HG03342 (cell line): Measurements from ENCODE around the gene KAT14.
"Not testable (repeated sequence)": the region's sequence is repeated elsewhere in the genome, so short reads cannot be mapped to it uniquely, and the experiment has no call there.

Experiments
- ATAC-seq: cut with Tn5 transposase; IDR thresholded peaks from one replicate; pipeline ENCODE4 v1.9.1; 2021; ENCODE audit warnings: mild to moderate bottlenecking, moderate library complexity; ENCODE audit not compliant: unreplicated experiment

The KAT14 gene

DNA sequence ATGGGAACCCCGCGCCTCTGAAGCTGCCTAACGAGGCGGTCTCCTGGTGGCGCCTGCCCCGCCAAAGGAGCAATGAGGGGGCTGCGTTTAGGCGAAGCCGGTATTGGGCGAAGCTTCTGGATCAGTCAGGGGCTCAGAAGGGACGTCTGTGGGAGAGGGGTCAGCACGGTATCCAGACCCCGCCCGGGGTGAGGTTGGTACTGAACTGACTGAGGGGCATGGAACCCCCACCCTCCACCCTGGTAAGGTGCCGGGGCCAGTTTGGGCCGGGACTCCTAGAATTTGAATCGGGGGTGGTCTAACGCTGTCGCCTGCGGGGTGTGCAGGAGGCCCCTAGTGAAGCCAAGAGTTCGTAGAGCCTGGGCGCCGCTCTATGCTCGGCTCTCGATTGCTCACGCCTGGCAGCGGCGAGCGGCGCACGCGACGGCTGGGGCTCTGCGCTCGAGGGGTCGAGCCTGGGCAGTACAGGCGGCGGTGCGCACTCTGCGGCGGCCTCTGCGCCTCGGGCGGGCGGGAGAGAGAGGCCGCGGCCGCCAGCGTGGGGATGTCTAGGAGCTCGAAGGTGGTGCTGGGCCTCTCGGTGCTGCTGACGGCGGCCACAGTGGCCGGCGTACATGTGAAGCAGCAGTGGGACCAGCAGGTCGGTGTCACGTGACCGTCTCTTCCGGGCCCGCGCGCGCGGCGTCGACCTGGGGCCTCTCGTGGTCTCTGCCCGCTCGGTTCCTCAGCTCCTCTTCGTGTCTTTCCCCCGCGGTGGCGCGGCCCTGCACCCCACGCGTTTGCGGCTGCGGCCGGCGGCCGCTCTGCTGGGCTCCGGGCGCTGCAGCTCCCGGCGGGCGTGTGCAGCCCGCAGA lies at the start of gene KAT14, which contains the start of gene PET117:
TSS of gene KAT14 (plus strand) at position 452 of the 854 bp plus-strand sequence. CDS start 4,798 bp downstream, outside the sequence.
TSS of gene PET117 (plus strand) at position 452 of the 854 bp plus-strand sequence. CDS start at position 545, 93 bp downstream.
- ATAC-seq = peak; percentile 85

DNA sequence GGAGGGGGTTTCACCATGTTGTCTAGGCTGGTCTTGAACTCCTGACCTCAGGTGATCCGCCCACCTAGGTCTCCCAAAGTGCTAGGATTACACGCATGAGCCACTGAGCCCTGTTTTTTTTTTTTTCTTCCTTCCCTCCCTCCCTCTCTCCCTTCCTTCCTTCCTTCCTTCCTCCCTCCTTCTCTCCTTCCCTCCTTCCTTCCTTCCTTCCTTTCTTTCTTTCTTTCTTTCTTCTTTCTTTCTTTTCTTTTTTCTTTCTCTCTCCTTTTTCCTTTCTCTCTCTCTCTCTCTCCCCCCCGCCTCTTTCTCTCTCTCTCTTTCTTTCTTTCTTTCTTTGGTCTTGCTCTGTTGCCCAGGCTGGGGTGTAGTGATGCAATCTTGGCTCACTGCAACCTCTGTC lies 49.4 kb upstream of the KAT14 start:
- not testable (repeated sequence) for ATAC-seq

GRCh38 chr20:18088841-18089240 lies 48.8 kb upstream of the KAT14 start:
- not testable (repeated sequence) for ATAC-seq

- no peak for ATAC-seq
Observed at GRCh38 chr20:18090044-18090443, 47.6 kb upstream of the KAT14 start.

- no peak for ATAC-seq
Observed at GRCh38 chr20:18090477-18090876, 47.2 kb upstream of the KAT14 start.

DNA sequence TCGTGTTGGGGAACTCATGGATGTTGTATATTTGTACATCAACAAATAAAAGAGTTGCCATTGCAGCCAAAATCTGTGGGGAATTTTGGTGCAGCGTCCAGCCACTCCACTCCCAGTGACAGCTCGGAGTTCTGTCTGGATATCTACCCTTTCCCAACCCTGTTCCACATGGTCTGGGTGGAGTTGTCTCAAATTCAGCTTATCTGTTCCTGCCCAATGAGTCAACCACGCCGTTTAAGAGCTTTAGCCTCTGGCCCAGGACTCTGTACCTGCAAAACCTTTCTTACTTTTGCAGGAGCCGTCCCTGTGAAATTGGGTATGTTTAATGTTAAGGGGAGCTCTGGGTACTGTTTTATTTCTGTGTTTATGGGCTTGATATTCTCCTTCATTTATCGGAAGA lies 46.0 kb upstream of the KAT14 start:
- ATAC-seq = no peak

GRCh38 chr20:18092890-18093289 lies 44.8 kb upstream of the KAT14 start:
- ATAC-seq = no peak

GRCh38 chr20:18093388-18093787 lies 44.3 kb upstream of the KAT14 start:
- ATAC-seq = no peak

DNA sequence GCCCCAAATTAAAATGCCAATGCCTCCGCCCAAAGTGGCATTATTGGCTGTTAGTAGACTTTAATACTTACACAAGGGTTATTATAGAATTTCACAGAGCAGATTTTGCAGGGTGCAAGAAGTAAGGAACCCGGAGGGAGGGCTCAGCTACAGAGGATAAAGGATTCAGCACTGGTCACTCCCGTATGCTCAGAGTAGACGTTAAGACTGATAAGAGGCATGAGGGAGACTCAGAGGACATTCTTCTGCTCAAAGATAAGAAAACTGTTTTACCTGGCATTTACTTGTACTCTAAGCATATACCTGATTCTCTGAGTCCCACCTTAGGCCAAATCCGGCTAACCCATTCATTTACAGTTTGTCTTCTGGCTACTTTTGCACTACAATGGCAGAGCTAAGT lies 43.5 kb upstream of the KAT14 start:
- no peak for ATAC-seq

DNA sequence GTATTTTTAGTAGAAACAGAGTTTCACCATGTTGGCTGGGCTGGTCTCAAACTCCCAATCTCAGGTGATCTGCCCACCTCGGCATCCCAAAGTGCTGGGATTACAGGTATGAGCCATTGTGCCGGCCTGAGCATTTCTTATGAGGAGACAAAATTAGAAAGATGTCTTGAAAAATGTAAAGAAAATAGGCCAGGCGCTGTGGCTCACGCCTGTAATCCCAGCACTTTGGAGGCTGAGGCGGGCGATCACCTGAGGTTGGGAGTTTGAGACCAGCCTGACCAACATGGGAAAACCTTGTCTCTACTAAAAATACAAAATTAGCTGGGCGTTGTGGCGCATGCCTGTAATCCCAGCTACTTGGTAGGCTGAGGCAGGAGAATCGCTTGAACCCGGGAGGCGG lies 37.1 kb upstream of the KAT14 start:
- not testable (repeated sequence) for ATAC-seq

DNA sequence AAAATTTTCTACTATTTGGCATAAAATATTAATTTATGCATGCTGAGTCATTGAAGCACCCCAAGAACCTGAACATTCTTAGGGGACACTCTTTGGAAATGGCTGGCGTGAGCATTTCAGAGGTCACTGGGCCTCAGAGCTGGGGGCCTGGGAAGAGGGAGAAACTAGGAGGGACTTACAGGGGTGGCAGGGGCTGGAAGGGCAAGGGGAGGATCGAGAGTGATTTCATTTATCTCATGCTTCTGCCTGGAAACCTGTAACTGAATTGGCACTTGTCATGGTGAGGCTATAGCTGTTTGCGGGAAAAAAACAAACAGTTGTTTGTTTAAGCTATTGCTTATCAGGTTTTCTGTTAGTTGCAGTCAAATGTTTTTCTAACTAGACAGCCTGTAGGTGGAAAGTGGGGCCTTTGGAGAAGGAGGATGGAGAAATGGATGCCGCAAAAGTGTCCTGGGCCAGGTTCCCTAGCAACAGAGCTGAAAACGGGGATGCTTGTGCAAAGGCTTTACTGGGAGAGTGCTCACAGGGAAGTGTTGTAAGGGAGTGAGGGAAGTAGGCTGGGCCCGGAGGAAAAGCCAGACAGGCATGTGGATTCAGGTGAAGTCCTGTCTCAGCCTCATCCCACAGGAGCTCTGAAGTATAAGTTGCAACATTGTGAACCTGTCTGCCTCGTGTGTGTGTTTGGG lies 36.4 kb upstream of the KAT14 start:
- no peak for ATAC-seq

DNA sequence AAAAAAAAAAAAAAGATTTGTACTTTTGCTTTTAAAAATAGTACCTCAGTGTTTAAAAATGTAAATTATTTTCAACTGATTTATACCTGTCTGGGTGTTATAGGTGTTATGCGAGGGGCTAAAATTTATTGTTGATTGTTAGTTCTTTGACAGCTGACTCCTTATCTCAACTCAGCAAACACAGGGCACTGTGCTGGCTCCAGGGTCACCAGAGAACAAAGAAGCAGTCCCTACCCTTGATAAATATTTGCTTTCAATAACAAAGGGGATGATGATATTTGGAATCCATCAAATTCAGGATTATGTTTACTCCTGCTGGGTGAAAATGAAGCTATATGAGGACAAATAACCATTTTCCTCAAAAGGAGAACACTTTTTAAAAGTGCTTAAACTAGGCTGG lies 34.2 kb upstream of the KAT14 start:
- no peak for ATAC-seq

- no peak for ATAC-seq
Observed at GRCh38 chr20:18108326-18108725, 29.3 kb upstream of the KAT14 start.

GRCh38 chr20:18128574-18128973 lies 9.1 kb upstream of the KAT14 start:
- ATAC-seq = not testable (repeated sequence)

- ATAC-seq = no peak
Observed at GRCh38 chr20:18132663-18133062, 5.0 kb upstream of the KAT14 start.

GRCh38 chr20:18133962-18134361 lies 3.7 kb upstream of the KAT14 start:
- ATAC-seq = no peak

- peak; percentile 6 for ATAC-seq
Observed at GRCh38 chr20:18138266-18138582, 561 bp downstream of the KAT14 start.

GRCh38 chr20:18138639-18139583 lies 1.2 kb downstream of the KAT14 start:
- ATAC-seq = no peak

DNA sequence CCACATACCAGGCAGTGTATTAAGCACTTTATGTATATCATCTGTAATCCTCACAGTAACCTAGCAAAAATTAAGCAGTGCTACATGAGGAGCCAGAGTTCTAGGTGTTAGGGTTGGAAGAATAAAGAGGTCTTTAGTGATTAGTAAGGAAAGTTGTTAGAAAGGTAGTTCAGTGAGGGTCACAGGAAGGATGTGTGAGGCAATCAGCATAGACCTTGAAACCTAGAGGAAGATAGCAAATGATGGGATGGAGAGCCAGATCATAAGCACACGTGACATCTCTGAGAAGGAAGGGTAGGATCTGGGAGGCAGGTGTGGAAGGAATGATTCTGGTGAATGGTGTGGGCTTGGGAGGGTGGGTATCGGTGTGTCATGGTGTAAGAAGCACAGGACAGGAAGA lies 2.2 kb downstream of the KAT14 start:
- ATAC-seq = no peak

DNA sequence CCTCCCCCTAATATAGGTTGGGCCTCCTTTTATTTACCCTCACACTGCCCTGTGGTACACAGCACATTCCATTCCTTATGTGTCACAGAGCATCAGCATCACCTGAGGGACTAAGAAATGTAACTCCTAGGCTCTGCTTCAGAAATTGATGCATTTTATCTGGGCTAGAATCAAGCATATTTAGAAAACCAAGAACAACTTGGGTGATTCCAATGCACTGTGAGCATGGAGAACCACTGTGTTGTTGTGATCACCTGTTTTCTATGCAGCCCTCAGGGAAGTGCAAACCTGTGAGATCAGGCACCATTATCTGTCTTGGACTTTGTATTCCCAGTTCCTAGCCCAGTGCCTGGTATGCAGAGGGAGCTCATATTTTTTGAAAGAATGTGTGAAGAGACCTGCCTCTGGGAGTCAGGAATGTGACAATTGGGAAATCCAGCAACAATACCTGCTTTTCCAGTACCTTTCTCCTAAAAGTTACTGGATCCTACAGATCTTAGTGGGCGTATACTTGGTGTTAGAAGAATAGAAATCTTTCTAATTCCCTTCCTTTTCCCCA lies 7.0 kb downstream of the KAT14 start:
- no peak for ATAC-seq

DNA sequence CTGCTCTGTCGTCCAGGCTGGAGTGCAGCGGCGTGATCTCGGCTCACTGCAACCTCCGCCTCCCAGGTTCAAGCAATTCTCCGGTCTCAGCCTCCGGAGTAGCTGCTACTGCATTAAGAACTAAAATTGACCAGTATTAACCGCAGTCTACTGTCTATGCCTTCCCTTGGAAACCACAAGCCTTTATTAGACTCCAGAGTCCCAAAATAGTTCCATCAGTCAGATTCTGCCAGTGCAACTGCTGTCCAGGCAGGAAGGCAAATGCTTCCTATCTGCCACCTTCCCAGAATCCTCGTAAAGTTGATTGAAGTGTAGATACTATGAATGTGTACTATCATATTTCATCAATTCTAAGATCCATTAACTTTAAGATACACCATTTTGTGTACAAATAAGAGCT lies 16.7 kb downstream of the KAT14 start:
- no peak for ATAC-seq
